CD14-positive monocyte (primary cell): ENCODE data around the gene BAZ2B. TPM values are rescaled to one million over a fixed set of nuclear protein-coding genes. Genes with fewer than 3 reads are reported as not detected.

Experiments
- DNase-seq, 3 donors: peaks; one replicate each; pipeline ENCODE4 v3.0.0-alpha.2; 2011 to 2022
- H2AFZ ChIP-seq: 2 replicates; pipeline ENCODE4 v1.6.0; 2012; ENCODE audit warnings: mild to moderate bottlenecking, low read depth, low read length, inconsistent platforms; ENCODE audit not compliant: insufficient read depth, poor library complexity, severe bottlenecking
- H3K27ac ChIP-seq, 2 donors: 1 replicate in 1 of 2; 2 replicates in 1 of 2; pipeline ENCODE4 v1.5.1; 2012 to 2013; ENCODE audit warnings: low read length in 2 of 2, control low read depth in 1 of 2, inconsistent platforms in 1 of 2, low read depth in 1 of 2, mild to moderate bottlenecking in 1 of 2
- H3K27me3 ChIP-seq, 2 donors: one replicate each; pipeline versions ENCODE4 v1.6.0 to v1.6.1; 2011 to 2013; ENCODE audit warnings: low read length in 2 of 2; ENCODE audit not compliant: control insufficient read depth in 2 of 2, insufficient read depth in 2 of 2
- H3K36me3 ChIP-seq, 2 donors: replicated peaks in 1 of 2; 1 replicate in 1 of 2; 2 replicates in 1 of 2; pipeline versions ENCODE4 v1.5.1 to v1.6.1; 2012 to 2013; ENCODE audit warnings: low read length in 2 of 2, control low read depth in 1 of 2, inconsistent platforms in 1 of 2, mild to moderate bottlenecking in 1 of 2; ENCODE audit not compliant: insufficient read depth in 2 of 2, control insufficient read depth in 1 of 2
- H3K4me1 ChIP-seq, 2 donors: 1 replicate in 1 of 2; 2 replicates in 1 of 2; pipeline versions ENCODE4 v1.5.1 to v1.6.1; 2012 to 2013; ENCODE audit warnings: low read length in 2 of 2, control low read depth in 1 of 2, inconsistent platforms in 1 of 2, mild to moderate bottlenecking in 1 of 2, moderate library complexity in 1 of 2; ENCODE audit not compliant: insufficient read depth in 2 of 2, control insufficient read depth in 1 of 2
- H3K4me2 ChIP-seq: replicated peaks from 2 replicates; pipeline ENCODE3; 2012; ENCODE audit warnings: low read length, moderate library complexity, mild to moderate bottlenecking; ENCODE audit not compliant: poor library complexity, severe bottlenecking; ENCODE audit errors: extremely low read depth
- H3K4me3 ChIP-seq, 3 experiments: fragments of 200-600 bp in 1 of 3; sonication (generic) in 1 of 3; replicated peaks in 1 of 3; 1 replicate in 2 of 3; 2 replicates in 1 of 3; pipeline ENCODE4 v1.5.1; 2011 to 2013; ENCODE audit warnings: low read length in 3 of 3, mild to moderate bottlenecking in 3 of 3, control low read depth in 2 of 3, low read depth in 2 of 3, inconsistent platforms in 1 of 3, moderate library complexity in 1 of 3
- H3K79me2 ChIP-seq: 2 replicates; pipeline ENCODE4 v1.6.0; 2012; ENCODE audit warnings: mild to moderate bottlenecking, control low read depth, inconsistent platforms, low read length, moderate library complexity; ENCODE audit not compliant: insufficient read depth
- H3K9ac ChIP-seq: 2 replicates; pipeline ENCODE4 v1.6.0; 2017; ENCODE audit warnings: low read length, mild to moderate bottlenecking; ENCODE audit not compliant: insufficient read depth, poor library complexity, severe bottlenecking
- H3K9me3 ChIP-seq, 2 donors: replicated peaks in 1 of 2; 1 replicate in 1 of 2; 2 replicates in 1 of 2; pipeline versions ENCODE4 v1.5.1 to v1.6.1; 2012 to 2013; ENCODE audit warnings: low read length in 2 of 2, control low read depth in 1 of 2; ENCODE audit not compliant: control insufficient read depth in 1 of 2, insufficient read depth in 1 of 2
- H4K20me1 ChIP-seq: 2 replicates; pipeline ENCODE4 v1.6.0; 2012; ENCODE audit warnings: mild to moderate bottlenecking, low read length, control low read depth, moderate library complexity; ENCODE audit not compliant: insufficient read depth
- H3K27ac Mint-ChIP-seq, 7 donors: one replicate each; pipeline ENCODE4 v1.8.0; 2020; ENCODE audit warnings: mild to moderate bottlenecking in 7 of 7, mixed read lengths in 7 of 7, moderate library complexity in 6 of 7, inconsistent platforms in 2 of 7
- H3K27me3 Mint-ChIP-seq, 3 donors: one replicate each; pipeline ENCODE4 v1.8.0; 2021 to 2022; ENCODE audit warnings: low read depth in 3 of 3, mild to moderate bottlenecking in 3 of 3, mixed read lengths in 3 of 3, moderate library complexity in 3 of 3, inconsistent platforms in 1 of 3
- H3K36me3 Mint-ChIP-seq, 2 donors: one replicate each; pipeline ENCODE4 v1.8.0; 2020; ENCODE audit warnings: mixed read lengths in 2 of 2, inconsistent platforms in 1 of 2, mild to moderate bottlenecking in 1 of 2
- H3K4me1 Mint-ChIP-seq: one replicate; pipeline ENCODE4 v1.8.0; 2020; ENCODE audit warnings: mild to moderate bottlenecking, mixed read lengths
- H3K4me3 Mint-ChIP-seq, 2 donors: one replicate each; pipeline ENCODE4 v1.8.0; 2020; ENCODE audit warnings: mild to moderate bottlenecking in 2 of 2, mixed read lengths in 2 of 2, moderate library complexity in 1 of 2
- H3K9me3 Mint-ChIP-seq, 7 donors: one replicate each; pipeline ENCODE4 v1.8.0; 2020 to 2022; ENCODE audit warnings: mixed read lengths in 7 of 7, mild to moderate bottlenecking in 6 of 7, moderate library complexity in 6 of 7, inconsistent platforms in 2 of 7
- CTCF ChIP-seq: fragments of 200-600 bp; IDR thresholded peaks from one replicate; pipeline ENCODE4 v1.8.0; 2022; ENCODE audit warnings: antibody characterized with exemption, mild to moderate bottlenecking
- WGBS: methylation state at CpG from one replicate; pipeline ENCODE4 v1.1.5; 2013; ENCODE audit warnings: missing lambda C conversion rate; ENCODE audit not compliant: insufficient coverage; 5-methylcytosine and 5-hydroxymethylcytosine counted together
- intact Hi-C, 2 donors: fragments of 100-400 bp; cut with micrococcal nuclease; formaldehyde crosslinking; loops; one replicate each; pipeline versions ENCODE4 v1.15.0 to v1.15.1; 2023
- polyA plus RNA-seq, 3 donors: library from polyadenylated mRNA; depleted of rRNA in 1 of 3; unstranded in 2 of 3; stranded (reverse) in 1 of 3; fragments of 300-500 nt in 2 of 3; fragments of >200 nt in 1 of 3; fragmentation: Illumina TruSeq in 2 of 3; gene quantifications; 1 replicate in 2 of 3; 2 replicates in 1 of 3; pipeline ENCODE4 v1.2.3, GENCODE V29; 2012 to 2021

Gene BAZ2B
- polyA plus RNA-seq, 3 donors = 12.9 to 34.2 (median 31.6) TPM

- Histone ChIP-seq H3K9ac (no peak overlapping the region), H2AFZ (no peak overlapping the region), H3K9me3 (no peaks in the 10 kb centered on the region), H3K27me3 (no peaks in the 10 kb centered on the region), H4K20me1 (peaks cover 34% of the 10 kb centered on the region), H3K36me3 (peaks cover 0 to 16% of the 10 kb centered on the region in 2 donors), H3K4me3 (no peak overlapping the region), H3K79me2 (peaks cover 50% of the 10 kb centered on the region), H3K4me2 (no peak overlapping the region), H3K27ac (no peak overlapping the region), H3K4me1 (peaks cover 4 to 6% of the 10 kb centered on the region in 2 donors)
- intact Hi-C loops = no loop called here
- Mint-ChIP-seq H3K4me1 (peaks cover 8% of the 10 kb centered on the region), H3K27me3 (no peaks in the 10 kb centered on the region), H3K27ac (no peak overlapping the region), H3K9me3 (peaks cover 0 to 8% (median 4%) of the 10 kb centered on the region in 7 donors), H3K36me3 (peaks cover 14 to 28% of the 10 kb centered on the region in 2 donors), H3K4me3 (no peak overlapping the region)
- WGBS = 91% methylated on average over 1 of the region's 1 CpG
- no peak for DNase-seq
- no peak for TF ChIP-seq CTCF
These were observed 84.9 kb downstream of the BAZ2B start for GRCh38 chr2:159531475-159531874.

DNA sequence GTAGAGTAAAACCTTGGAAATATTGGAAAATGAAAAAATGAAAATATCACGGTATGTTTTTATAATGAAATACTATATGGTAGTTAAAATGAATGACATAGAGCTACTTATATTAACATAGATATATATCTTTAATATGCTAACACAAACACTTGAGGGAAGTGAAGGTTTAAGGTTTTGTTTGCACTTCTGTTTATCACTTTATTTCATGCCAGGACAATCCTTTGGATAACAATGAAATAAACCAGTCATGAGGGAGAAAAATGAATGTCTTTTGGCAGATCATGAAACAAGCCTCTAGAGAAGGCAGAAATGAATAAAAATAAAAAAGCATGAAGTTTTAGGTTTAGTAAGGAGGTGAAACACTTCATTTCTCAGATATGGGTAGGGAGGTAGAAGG is 89.9 kb downstream of the BAZ2B start:
- intact Hi-C loops = no loop called here
- Histone ChIP-seq H3K36me3 (peaks cover 0 to 16% of the 10 kb centered on the region in 2 donors), H3K4me2 (no peak overlapping the region), H3K4me3 (no peak overlapping the region), H3K27me3 (no peaks in the 10 kb centered on the region), H4K20me1 (peaks cover 29% of the 10 kb centered on the region), H3K9ac (no peak overlapping the region), H3K27ac (no peak overlapping the region), H3K79me2 (peaks cover 46% of the 10 kb centered on the region), H3K4me1 (peaks cover 4 to 6% of the 10 kb centered on the region in 2 donors), H2AFZ (no peak overlapping the region), H3K9me3 (no peaks in the 10 kb centered on the region)
- Mint-ChIP-seq H3K27ac (no peak overlapping the region), H3K36me3 (peaks cover 16 to 23% of the 10 kb centered on the region in 2 donors), H3K4me1 (peaks cover 11% of the 10 kb centered on the region), H3K27me3 (no peaks in the 10 kb centered on the region), H3K4me3 (no peak overlapping the region), H3K9me3 (peaks cover 0 to 9% (median 4%) of the 10 kb centered on the region in 7 donors)
- DNase-seq = no peak
- no peak for TF ChIP-seq CTCF
- WGBS = no CpG with 5 or more reads among the region's 1 CpG
